GM23338 (cell line): ENCODE measurements around the gene SNRPA1. TPM values are rescaled to one million over a fixed set of nuclear protein-coding genes. Genes with fewer than 3 reads are reported as not detected.

Experiments
- ATAC-seq: fragments of 200-7000 bp; cut with Tn5 transposase; 3 replicates; pipeline ENCODE4 v1.9.1; 2020
- DNase-seq: peaks from one replicate; pipeline ENCODE4 v3.0.0-alpha.2; 2015; ENCODE audit warnings: low spot score
- H2AFZ ChIP-seq: fragments of 200-600 bp; sonication (generic); 2 replicates; pipeline ENCODE4 v1.8.0; 2016; ENCODE audit warnings: antibody characterized with exemption, mild to moderate bottlenecking, moderate library complexity
- H3F3A ChIP-seq: fragments of 200-600 bp; sonication (generic); replicated peaks from 2 replicates; pipeline ENCODE4 v1.8.0; 2017; ENCODE audit warnings: antibody characterized with exemption, mixed run types, low read depth
- H3K27ac ChIP-seq: fragments of 200-600 bp; sonication (generic); 2 replicates; pipeline ENCODE4 v1.6.1; 2016; ENCODE audit warnings: low read depth
- H3K27me3 ChIP-seq: fragments of 200-600 bp; sonication (generic); 2 replicates; pipeline ENCODE4 v1.8.0; 2016; ENCODE audit warnings: mild to moderate bottlenecking, mixed run types, moderate library complexity; ENCODE audit not compliant: insufficient read depth
- H3K36me3 ChIP-seq: fragments of 200-600 bp; sonication (generic); 2 replicates; pipeline ENCODE4 v1.8.0; 2016; ENCODE audit warnings: mild to moderate bottlenecking; ENCODE audit not compliant: insufficient read depth
- H3K4me1 ChIP-seq: fragments of 200-600 bp; sonication (generic); 2 replicates; pipeline ENCODE4 v1.8.0; 2016; ENCODE audit warnings: mild to moderate bottlenecking, moderate library complexity; ENCODE audit not compliant: insufficient read depth
- H3K4me2 ChIP-seq: fragments of 200-600 bp; sonication (generic); 2 replicates; pipeline ENCODE4 v1.7.1; 2017; ENCODE audit warnings: mixed run types
- H3K4me3 ChIP-seq: fragments of 200-600 bp; sonication (generic); 2 replicates; pipeline ENCODE4 v1.6.1; 2016; ENCODE audit warnings: mixed run types
- H3K79me2 ChIP-seq: fragments of 200-600 bp; sonication (generic); replicated peaks from 2 replicates; pipeline ENCODE4 v1.8.0; 2017; ENCODE audit warnings: mild to moderate bottlenecking; ENCODE audit not compliant: insufficient read depth
- H3K9me2 ChIP-seq: fragments of 200-600 bp; sonication (generic); 2 replicates; pipeline ENCODE4 v1.8.0; 2017; ENCODE audit not compliant: insufficient read depth
- H4K20me1 ChIP-seq: fragments of 200-600 bp; sonication (generic); replicated peaks from 2 replicates; pipeline ENCODE4 v1.8.0; 2017; ENCODE audit warnings: mild to moderate bottlenecking; ENCODE audit not compliant: insufficient read depth
- H3K27ac Mint-ChIP-seq: 2 replicates; pipeline ENCODE4 v1.8.0; 2020; ENCODE audit warnings: inconsistent platforms, mild to moderate bottlenecking, moderate library complexity, mixed read lengths
- H3K27me3 Mint-ChIP-seq: 3 replicates; pipeline ENCODE4 v1.8.0; 2022; ENCODE audit warnings: low read depth, mild to moderate bottlenecking, moderate library complexity, mixed read lengths, inconsistent platforms; ENCODE audit not compliant: insufficient read depth, poor library complexity
- H3K36me3 Mint-ChIP-seq: 3 replicates; pipeline ENCODE4 v1.8.0; 2021; ENCODE audit warnings: low read depth, mild to moderate bottlenecking, inconsistent platforms, moderate library complexity, mixed read lengths
- H3K4me1 Mint-ChIP-seq: 3 replicates; pipeline ENCODE4 v1.8.0; 2020; ENCODE audit warnings: mild to moderate bottlenecking, inconsistent platforms, mixed read lengths
- H3K4me3 Mint-ChIP-seq: 3 replicates; pipeline ENCODE4 v1.8.0; 2021; ENCODE audit warnings: moderate library complexity, mild to moderate bottlenecking, inconsistent platforms, mixed read lengths
- H3K9me3 Mint-ChIP-seq: 3 replicates; pipeline ENCODE4 v1.8.0; 2020; ENCODE audit warnings: moderate library complexity, mild to moderate bottlenecking, inconsistent platforms, mixed read lengths
- CREB1 ChIP-seq: fragments of 250-450 bp; sonication (Bioruptor Pico); IDR thresholded peaks from 2 replicates; pipeline ENCODE4 v1.5.0; 2020; ENCODE audit warnings: low read depth, mild to moderate bottlenecking, moderate library complexity
- EZH2phosphoT487 ChIP-seq: fragments of 200-600 bp; sonication (generic); IDR thresholded peaks from one replicate; pipeline ENCODE4 v1.8.1; 2018; ENCODE audit warnings: antibody characterized with exemption; ENCODE audit not compliant: unreplicated experiment
- JUNB ChIP-seq: IDR thresholded peaks from one replicate; pipeline ENCODE4 v1.6.1; 2016; ENCODE audit warnings: antibody characterized with exemption; ENCODE audit not compliant: unreplicated experiment
- NANOG ChIP-seq: IDR thresholded peaks from 2 replicates; pipeline ENCODE4 v1.6.1; 2016; ENCODE audit warnings: antibody characterized with exemption, borderline replicate concordance
- ZNF114 ChIP-seq: fragments of 250-450 bp; sonication (Bioruptor Pico); IDR thresholded peaks from 2 replicates; pipeline ENCODE4 v1.5.0; 2020; ENCODE audit warnings: mild to moderate bottlenecking, moderate library complexity
- ZNF462 ChIP-seq: fragments of 250-450 bp; sonication (Bioruptor Pico); IDR thresholded peaks from 2 replicates; pipeline ENCODE4 v1.5.0; 2020; ENCODE audit warnings: mild to moderate bottlenecking, moderate library complexity
- polyA plus RNA-seq: library from polyadenylated mRNA; unstranded; fragments of >200 nt; fragmentation: Nextera tagmentation; extraction: Ambion mirVana; gene quantifications from 2 replicates; pipeline ENCODE4 v1.2.1, GENCODE V29; 2016
- total RNA-seq: library from RNA; depleted of rRNA; stranded (reverse); fragments of >200 nt; shearing (Covaris generic); gene quantifications from 2 replicates; pipeline ENCODE4 v1.2.3, GENCODE V29; 2014
- TF ChIP-seq, protein P1 (sequence below): IDR thresholded peaks from one replicate; pipeline ENCODE4 v1.6.1; 2018; ENCODE audit warnings: antibody characterized with exemption; ENCODE audit not compliant: unreplicated experiment

Gene SNRPA1
- total and polyA plus RNA-seq, 2 experiments from 2014 or later = 170 to 361 TPM

- no peak overlapping the region for H3K4me3 ChIP-seq
These were observed 11.1 kb downstream of the SNRPA1 start for GRCh38 chr15:101283931-101284330.

More at GRCh38 chr15:101283931-101284330, 11.1 kb downstream of the SNRPA1 start:
- H3K4me1 ChIP-seq = no peaks in the 10 kb centered on the region
- TF ChIP-seq ZNF462 (CRISPR knock-in tag) = no peak
- TF ChIP-seq, protein P1, sequence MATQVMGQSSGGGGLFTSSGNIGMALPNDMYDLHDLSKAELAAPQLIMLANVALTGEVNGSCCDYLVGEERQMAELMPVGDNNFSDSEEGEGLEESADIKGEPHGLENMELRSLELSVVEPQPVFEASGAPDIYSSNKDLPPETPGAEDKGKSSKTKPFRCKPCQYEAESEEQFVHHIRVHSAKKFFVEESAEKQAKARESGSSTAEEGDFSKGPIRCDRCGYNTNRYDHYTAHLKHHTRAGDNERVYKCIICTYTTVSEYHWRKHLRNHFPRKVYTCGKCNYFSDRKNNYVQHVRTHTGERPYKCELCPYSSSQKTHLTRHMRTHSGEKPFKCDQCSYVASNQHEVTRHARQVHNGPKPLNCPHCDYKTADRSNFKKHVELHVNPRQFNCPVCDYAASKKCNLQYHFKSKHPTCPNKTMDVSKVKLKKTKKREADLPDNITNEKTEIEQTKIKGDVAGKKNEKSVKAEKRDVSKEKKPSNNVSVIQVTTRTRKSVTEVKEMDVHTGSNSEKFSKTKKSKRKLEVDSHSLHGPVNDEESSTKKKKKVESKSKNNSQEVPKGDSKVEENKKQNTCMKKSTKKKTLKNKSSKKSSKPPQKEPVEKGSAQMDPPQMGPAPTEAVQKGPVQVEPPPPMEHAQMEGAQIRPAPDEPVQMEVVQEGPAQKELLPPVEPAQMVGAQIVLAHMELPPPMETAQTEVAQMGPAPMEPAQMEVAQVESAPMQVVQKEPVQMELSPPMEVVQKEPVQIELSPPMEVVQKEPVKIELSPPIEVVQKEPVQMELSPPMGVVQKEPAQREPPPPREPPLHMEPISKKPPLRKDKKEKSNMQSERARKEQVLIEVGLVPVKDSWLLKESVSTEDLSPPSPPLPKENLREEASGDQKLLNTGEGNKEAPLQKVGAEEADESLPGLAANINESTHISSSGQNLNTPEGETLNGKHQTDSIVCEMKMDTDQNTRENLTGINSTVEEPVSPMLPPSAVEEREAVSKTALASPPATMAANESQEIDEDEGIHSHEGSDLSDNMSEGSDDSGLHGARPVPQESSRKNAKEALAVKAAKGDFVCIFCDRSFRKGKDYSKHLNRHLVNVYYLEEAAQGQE = no peak
- TF ChIP-seq CREB1 (CRISPR knock-in tag) = no peak
- no peak for TF ChIP-seq ZNF114 (CRISPR knock-in tag)
- no peak for TF ChIP-seq JUNB
- no peak for TF ChIP-seq EZH2phosphoT487
- TF ChIP-seq NANOG = no peak
- H2AFZ ChIP-seq = no peak overlapping the region
- no peaks in the 10 kb centered on the region for H3K27me3 ChIP-seq
- H3K27ac ChIP-seq = no peak overlapping the region
- H4K20me1 ChIP-seq = peaks cover 38% of the 10 kb centered on the region
- Mint-ChIP-seq H3K4me3 (no peak overlapping the region), H3K4me1 (no peaks in the 10 kb centered on the region), H3K9me3 (no peaks in the 10 kb centered on the region), H3K27ac (no peak overlapping the region), H3K36me3 (peaks cover 85% of the 10 kb centered on the region), H3K27me3 (no peaks in the 10 kb centered on the region)
- no peak for DNase-seq
- no peak overlapping the region for H3K4me2 ChIP-seq
- peaks cover 29% of the 10 kb centered on the region for H3K79me2 ChIP-seq
- H3F3A ChIP-seq = peaks cover 20% of the 10 kb centered on the region
- no peaks in the 10 kb centered on the region for H3K9me2 ChIP-seq
- ATAC-seq = no peak
- peaks cover 56% of the 10 kb centered on the region for H3K36me3 ChIP-seq
